Keratinocyte (primary cell): ENCODE data around the gene BRD8. TPM values are rescaled to one million over a fixed set of nuclear protein-coding genes. Genes with fewer than 3 reads are reported as not detected.
A peak's percentile ranks its signal among the peaks of the same experiment; 100 is the strongest.

Experiments used
- DNase-seq: peaks from one replicate; pipeline ENCODE4 v3.0.0-alpha.2; 2011; ENCODE audit warnings: low read depth, missing footprints, low spot score
- FAIRE-seq: peaks from 2 replicates; lab custom pipeline; 2011; peaks lifted over from hg19 to GRCh38; lab: Jason Lieb, UNC
- H2AFZ ChIP-seq: 2 replicates; pipeline ENCODE4 v1.6.0; 2012; ENCODE audit warnings: low read length, control low read depth, inconsistent platforms; ENCODE audit not compliant: control insufficient read depth
- H3K27ac ChIP-seq: 2 replicates; pipeline ENCODE4 v1.5.1; 2011; ENCODE audit warnings: low read length; ENCODE audit not compliant: control insufficient read depth, insufficient read depth
- H3K27me3 ChIP-seq: 3 replicates; pipeline ENCODE4 v1.6.0; 2011; ENCODE audit warnings: low read length; ENCODE audit not compliant: control insufficient read depth, insufficient read depth; ENCODE audit errors: extremely low read depth
- H3K36me3 ChIP-seq, 2 experiments: 2 replicates in 1 of 2; 3 replicates in 1 of 2; pipeline ENCODE4 v1.5.1; 2011; ENCODE audit warnings: low read length in 2 of 2, mild to moderate bottlenecking in 1 of 2; ENCODE audit not compliant: control insufficient read depth in 2 of 2, insufficient read depth in 2 of 2; ENCODE audit errors: extremely low read depth in 1 of 2
- H3K4me1 ChIP-seq: 3 replicates; pipeline ENCODE4 v1.5.1; 2011; ENCODE audit warnings: low read length; ENCODE audit not compliant: control insufficient read depth, insufficient read depth; ENCODE audit errors: extremely low read depth
- H3K4me2 ChIP-seq: 3 replicates; pipeline ENCODE4 v1.6.0; 2011; ENCODE audit warnings: low read depth, low read length; ENCODE audit not compliant: control insufficient read depth, insufficient read depth; ENCODE audit errors: extremely low read depth
- H3K4me3 ChIP-seq, 3 experiments: fragments of 200-600 bp in 1 of 3; sonication (generic) in 1 of 3; 2 replicates in 2 of 3; 3 replicates in 1 of 3; pipeline ENCODE4 v1.5.1; 2011 to 2016; ENCODE audit warnings: low read length in 3 of 3, mild to moderate bottlenecking in 3 of 3, control low read depth in 2 of 3, inconsistent platforms in 1 of 3, low read depth in 1 of 3, mixed read lengths in 1 of 3, mixed run types in 1 of 3, moderate library complexity in 1 of 3; ENCODE audit not compliant: control insufficient read depth in 2 of 3, insufficient read depth in 2 of 3; ENCODE audit errors: extremely low read depth in 1 of 3
- H3K79me2 ChIP-seq: 2 replicates; pipeline ENCODE4 v1.6.0; 2012; ENCODE audit warnings: low read length; ENCODE audit not compliant: control insufficient read depth, insufficient read depth
- H3K9ac ChIP-seq: 3 replicates; pipeline ENCODE4 v1.6.0; 2011; ENCODE audit warnings: low read length; ENCODE audit not compliant: control insufficient read depth, insufficient read depth; ENCODE audit errors: extremely low read depth
- H3K9me1 ChIP-seq: 3 replicates; pipeline ENCODE4 v1.6.0; 2011; ENCODE audit warnings: low read length; ENCODE audit not compliant: control insufficient read depth, insufficient read depth; ENCODE audit errors: extremely low read depth
- H3K9me3 ChIP-seq: 2 replicates; pipeline ENCODE4 v1.5.1; 2012; ENCODE audit warnings: low read depth, low read length; ENCODE audit not compliant: control insufficient read depth
- H4K20me1 ChIP-seq: 3 replicates; pipeline ENCODE4 v1.6.0; 2011; ENCODE audit warnings: low read length; ENCODE audit not compliant: control insufficient read depth, insufficient read depth; ENCODE audit errors: extremely low read depth
- CTCF ChIP-seq, 3 experiments: IDR thresholded peaks in 1 of 3; conservative IDR thresholded peaks in 1 of 3; optimal IDR thresholded peaks in 1 of 3; 2 replicates in 2 of 3; 3 replicates in 1 of 3; pipeline versions ENCODE3 to v1.5.1; 2011; ENCODE audit warnings: low read length in 3 of 3, mild to moderate bottlenecking in 3 of 3, moderate library complexity in 2 of 3, control low read depth in 1 of 3, inconsistent platforms in 1 of 3; ENCODE audit not compliant: insufficient read depth in 2 of 3; ENCODE audit errors: extremely low read depth in 1 of 3
- EZH2 ChIP-seq: IDR thresholded peaks from one replicate; pipeline ENCODE4 v1.6.1; 2012; ENCODE audit warnings: inconsistent platforms, mild to moderate bottlenecking, low read length, moderate library complexity
- dilution Hi-C: fragments of 300-500 bp; cut with MboI; formaldehyde crosslinking; loops from one replicate; pipeline ENCODE4 v1.7.0; 2020; ENCODE audit warnings: low sequenced_read_pairs; ENCODE audit not compliant: extremely low pct_ligation_motif_present
- polyA plus RNA-seq, 5 experiments: library from polyadenylated mRNA; depleted of rRNA in 3 of 5; stranded (reverse) in 3 of 5; stranded (forward) in 1 of 5; unstranded in 1 of 5; fragments of >200 nt; gene quantifications; 1 replicate in 1 of 5; 2 replicates in 3 of 5; 3 replicates in 1 of 5; pipeline versions ENCODE4 v1.2.1 to v1.2.3, GENCODE V29; 2011 to 2012; ENCODE audit warnings: missing spikeins in 2 of 5, low read depth in 1 of 5, low replicate concordance in 1 of 5

The BRD8 gene
- polyA plus RNA-seq, 1 donor (not counting 4 experiments of a cell fraction or from before 2014, with no cell fraction given), result 36.4 TPM

- Histone ChIP-seq H3K4me1 (peaks cover 5% of the 10 kb centered on the region), H3K4me3 (no peak overlapping the region), H3K9me3 (no peaks in the 10 kb centered on the region), H4K20me1 (no peaks in the 10 kb centered on the region), H3K4me2 (no peak overlapping the region), H3K27me3 (no peaks in the 10 kb centered on the region), H2AFZ (no peak overlapping the region), H3K79me2 (peaks cover 13% of the 10 kb centered on the region), H3K9me1 (no peaks in the 10 kb centered on the region), H3K36me3 (no peaks in the 10 kb centered on the region), H3K9ac (no peak overlapping the region), H3K27ac (no peak overlapping the region)
- dilution Hi-C loops, result no loop called here
- TF ChIP-seq CTCF (optimal IDR thresholded peaks at IDR 0.05 in 1 of 3, IDR thresholded peaks at IDR 0.05 in 1 of 3, conservative IDR thresholded peaks at IDR 0.05 in 1 of 3; ENCODE audit: extremely low read depth in 1 of 3, insufficient read depth in 2 of 3, low read length in 3 of 3) (no peak), EZH2 (no peak)
- DNase-seq, result no peak
- FAIRE-seq, result no peak
Measured at GRCh38 chr5:138216799-138217198, 38.4 kb upstream of the BRD8 start.

GRCh38 chr5:138213161-138214029 is 35.0 kb upstream of the BRD8 start, which contains the start of gene CDC23:
TSS of gene CDC23 (minus strand) at chr5:138213323. CDS start at chr5:138213312, 11 bp downstream.
- Histone ChIP-seq H2AFZ (peak within 1 kb of the TSS; percentile 98), H3K4me3 (peak within 1 kb of the TSS; percentile 67 to 86 (median 76)), H3K9me3 (no peaks in the 10 kb centered on the region), H3K4me1 (peaks cover 6% of the 10 kb centered on the region), H3K9me1 (no peaks in the 10 kb centered on the region), H4K20me1 (no peaks in the 10 kb centered on the region), H3K79me2 (peaks cover 37% of the 10 kb centered on the region), H3K36me3 (no peaks in the 10 kb centered on the region), H3K27ac (peak within 1 kb of the TSS; percentile 91), H3K27me3 (no peaks in the 10 kb centered on the region), H3K9ac (peak within 1 kb of the TSS; percentile 91), H3K4me2 (peak within 1 kb of the TSS; percentile 94)
- dilution Hi-C loops, result no loop called here
- TF ChIP-seq EZH2, result no peak
- TF ChIP-seq CTCF (optimal IDR thresholded peaks at IDR 0.05 in 1 of 3, IDR thresholded peaks at IDR 0.05 in 1 of 3, conservative IDR thresholded peaks at IDR 0.05 in 1 of 3; ENCODE audit: extremely low read depth in 1 of 3, insufficient read depth in 2 of 3, low read length in 3 of 3), result no peak
- FAIRE-seq (peak; percentile 90), DNase-seq (peak; percentile 88)
